Measurements from ENCODE around the gene ABL2. TPM values are rescaled to one million over a fixed set of nuclear protein-coding genes. Genes with fewer than 3 reads are reported as not detected.

The ABL2 gene
- total and polyA plus RNA-seq, 2 donors (not counting 1 experiment from before 2014, with no cell fraction given), result 2.6 to 20.0 TPM

DNA sequence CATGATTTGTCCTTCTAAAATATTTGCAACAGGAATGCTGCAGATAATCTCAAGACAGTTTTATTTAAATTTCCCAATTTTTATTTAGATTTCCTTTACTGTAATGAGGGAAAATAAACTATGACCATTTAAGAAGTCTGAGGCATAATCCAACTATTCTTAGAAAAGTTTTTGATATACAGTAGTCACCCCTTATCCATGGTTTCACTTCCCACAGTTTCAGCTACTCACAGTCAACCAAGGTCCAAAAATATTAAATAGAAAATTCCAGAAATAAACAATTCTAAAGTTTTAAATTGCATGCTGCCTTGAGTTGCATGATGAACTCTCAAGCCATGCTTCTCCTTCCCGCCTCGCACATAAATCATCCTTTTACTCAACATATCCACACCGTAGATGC, 114.3 kb downstream of the ABL2 start:
- intact Hi-C loops (cut with micrococcal nuclease), result no loop called here
- Histone ChIP-seq H3K9ac (ENCODE audit: low read length) (no peak overlapping the region), H2AFZ (ENCODE audit: insufficient read depth, low read depth, low read length, poor library complexity, severe bottlenecking) (no peak overlapping the region), H3K4me2 (replicated peaks; ENCODE audit: low read depth, low read length, poor library complexity, severe bottlenecking) (no peak overlapping the region), H3K9me3 (ENCODE audit: control extremely low read depth in 1 of 3, control insufficient read depth in 2 of 3, insufficient read depth in 1 of 3, low read length in 2 of 3) (no peaks in the 10 kb centered on the region), H3K4me1 (ENCODE audit: control insufficient read depth in 2 of 2, insufficient read depth in 2 of 2, low read length in 2 of 2) (no peaks in the 10 kb centered on the region), H3K79me2 (ENCODE audit: control insufficient read depth, insufficient read depth, low read length) (no peaks in the 10 kb centered on the region), H3K27me3 (replicated peaks in 1 of 4; ENCODE audit: control extremely low read depth in 1 of 4, control insufficient read depth in 3 of 4, insufficient read depth in 4 of 4, low read length in 3 of 4) (no peaks in the 10 kb centered on the region), H3K36me3 (replicated peaks in 1 of 2; ENCODE audit: control extremely low read depth in 1 of 2, control insufficient read depth in 1 of 2, extremely low read depth in 1 of 2, insufficient read depth in 2 of 2, low read length in 1 of 2) (peaks cover 7 to 25% of the 10 kb centered on the region in 2 experiments), H3K27ac (ENCODE audit: low read length in 2 of 2) (no peak overlapping the region), H4K20me1 (ENCODE audit: control insufficient read depth, insufficient read depth, low read length, poor library complexity, severe bottlenecking) (no peaks in the 10 kb centered on the region), H3K4me3 (ENCODE audit: control extremely low read depth in 1 of 5, extremely low read depth in 1 of 5, insufficient read depth in 1 of 5, low read depth in 2 of 5, low read length in 4 of 5) (no peak overlapping the region)
- H3K27me3 Mint-ChIP-seq, result no peaks in the 10 kb centered on the region
- no peaks in the 10 kb centered on the region for H3K4me1 Mint-ChIP-seq
- no peak overlapping the region for H3K27ac Mint-ChIP-seq
- DNase-seq, result no peak
- CTCF ChIA-PET, result interaction anchor here (1.2 kb wide), 2 partner anchors 13 to 256 kb away, joined by 4 read pairs; no protein-coding TSS in a partner anchor
- POLR2A ChIA-PET, result no interaction called here
- 100% methylated on average over 3 of the region's 3 CpGs for WGBS (ENCODE audit: insufficient coverage)
- no peak overlapping the region for H3K4me3 Mint-ChIP-seq
- no peak for ATAC-seq (ENCODE audit: low read depth)
- no peak for TF ChIP-seq EZH2 (IDR thresholded peaks at IDR 0.05; ENCODE audit: borderline replicate concordance, insufficient read depth, low read depth, low read length, poor library complexity, severe bottlenecking)
- TF ChIP-seq, protein P1, sequence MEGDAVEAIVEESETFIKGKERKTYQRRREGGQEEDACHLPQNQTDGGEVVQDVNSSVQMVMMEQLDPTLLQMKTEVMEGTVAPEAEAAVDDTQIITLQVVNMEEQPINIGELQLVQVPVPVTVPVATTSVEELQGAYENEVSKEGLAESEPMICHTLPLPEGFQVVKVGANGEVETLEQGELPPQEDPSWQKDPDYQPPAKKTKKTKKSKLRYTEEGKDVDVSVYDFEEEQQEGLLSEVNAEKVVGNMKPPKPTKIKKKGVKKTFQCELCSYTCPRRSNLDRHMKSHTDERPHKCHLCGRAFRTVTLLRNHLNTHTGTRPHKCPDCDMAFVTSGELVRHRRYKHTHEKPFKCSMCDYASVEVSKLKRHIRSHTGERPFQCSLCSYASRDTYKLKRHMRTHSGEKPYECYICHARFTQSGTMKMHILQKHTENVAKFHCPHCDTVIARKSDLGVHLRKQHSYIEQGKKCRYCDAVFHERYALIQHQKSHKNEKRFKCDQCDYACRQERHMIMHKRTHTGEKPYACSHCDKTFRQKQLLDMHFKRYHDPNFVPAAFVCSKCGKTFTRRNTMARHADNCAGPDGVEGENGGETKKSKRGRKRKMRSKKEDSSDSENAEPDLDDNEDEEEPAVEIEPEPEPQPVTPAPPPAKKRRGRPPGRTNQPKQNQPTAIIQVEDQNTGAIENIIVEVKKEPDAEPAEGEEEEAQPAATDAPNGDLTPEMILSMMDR (IDR thresholded peaks at IDR 0.05), result no peak
- H3K9me3 Mint-ChIP-seq (ENCODE audit: insufficient read depth), result no peaks in the 10 kb centered on the region

DNA sequence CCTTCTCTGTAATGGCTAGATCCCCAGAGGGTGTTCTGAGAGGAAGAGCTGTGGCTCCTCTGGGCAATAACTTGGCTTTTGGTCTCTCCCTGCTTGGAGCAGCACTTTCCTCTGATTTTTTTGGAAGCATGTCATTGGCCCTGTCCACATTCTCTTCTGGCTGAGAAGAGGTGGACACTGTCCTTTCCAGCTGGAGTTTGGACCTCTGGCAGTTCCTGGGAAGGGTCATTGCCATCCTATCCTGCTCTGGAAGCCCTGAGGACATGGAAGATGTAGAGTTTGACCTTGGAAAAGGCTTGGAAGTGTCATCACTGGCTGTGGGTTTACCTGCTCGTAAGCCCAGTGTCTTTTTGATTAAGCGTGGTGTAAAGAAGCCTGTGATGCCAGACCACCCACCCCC, 120.8 kb downstream of the ABL2 start:
- H3K27me3 Mint-ChIP-seq, result no peaks in the 10 kb centered on the region
- Histone ChIP-seq H4K20me1 (ENCODE audit: control insufficient read depth, insufficient read depth, low read length, poor library complexity, severe bottlenecking) (no peaks in the 10 kb centered on the region), H3K4me3 (ENCODE audit: control extremely low read depth in 1 of 5, extremely low read depth in 1 of 5, insufficient read depth in 1 of 5, low read depth in 2 of 5, low read length in 4 of 5) (no peak overlapping the region), H3K79me2 (ENCODE audit: control insufficient read depth, insufficient read depth, low read length) (no peaks in the 10 kb centered on the region), H2AFZ (ENCODE audit: insufficient read depth, low read depth, low read length, poor library complexity, severe bottlenecking) (no peak overlapping the region), H3K9me3 (ENCODE audit: control extremely low read depth in 1 of 3, control insufficient read depth in 2 of 3, insufficient read depth in 1 of 3, low read length in 2 of 3) (no peaks in the 10 kb centered on the region), H3K27me3 (replicated peaks in 1 of 4; ENCODE audit: control extremely low read depth in 1 of 4, control insufficient read depth in 3 of 4, insufficient read depth in 4 of 4, low read length in 3 of 4) (no peaks in the 10 kb centered on the region), H3K27ac (ENCODE audit: low read length in 2 of 2) (no peak overlapping the region), H3K4me2 (replicated peaks; ENCODE audit: low read depth, low read length, poor library complexity, severe bottlenecking) (no peak overlapping the region), H3K9ac (ENCODE audit: low read length) (no peak overlapping the region), H3K4me1 (ENCODE audit: control insufficient read depth in 2 of 2, insufficient read depth in 2 of 2, low read length in 2 of 2) (no peaks in the 10 kb centered on the region), H3K36me3 (replicated peaks in 1 of 2; ENCODE audit: control extremely low read depth in 1 of 2, control insufficient read depth in 1 of 2, extremely low read depth in 1 of 2, insufficient read depth in 2 of 2, low read length in 1 of 2) (peaks cover 0 to 34% of the 10 kb centered on the region in 2 experiments)
- ATAC-seq (ENCODE audit: low read depth) (no peak), DNase-seq (no peak)
- WGBS (ENCODE audit: insufficient coverage), result no CpG with 5 or more reads among the region's 2 CpGs
- no peak overlapping the region for H3K4me3 Mint-ChIP-seq
- H3K9me3 Mint-ChIP-seq (ENCODE audit: insufficient read depth), result no peaks in the 10 kb centered on the region
- CTCF ChIA-PET, result no interaction called here
- POLR2A ChIA-PET, result no interaction called here
- no peak for TF ChIP-seq EZH2 (IDR thresholded peaks at IDR 0.05; ENCODE audit: borderline replicate concordance, insufficient read depth, low read depth, low read length, poor library complexity, severe bottlenecking)
- TF ChIP-seq, protein P1 (IDR thresholded peaks at IDR 0.05), result no peak
- intact Hi-C loops (cut with micrococcal nuclease), result no loop called here
- no peaks in the 10 kb centered on the region for H3K4me1 Mint-ChIP-seq
- H3K27ac Mint-ChIP-seq, result no peak overlapping the region

All from B cell (primary cell).